HCT116 (cell line): Measurements from ENCODE around the gene PLD1. TPM values are rescaled to one million over a fixed set of nuclear protein-coding genes. Genes with fewer than 3 reads are reported as not detected.

Experiments used
- ATAC-seq: fragments of 200-7000 bp; cut with Tn5 transposase; 2 replicates; pipeline ENCODE4 v1.9.1; 2020; ENCODE audit warnings: mild to moderate bottlenecking, moderate library complexity
- BruUV-seq: library from RNA; stranded (reverse); fragments of 400-500 nt; replicated peaks from 2 replicates; lab custom pipeline; 2021; lab: Mats Ljungman, UMichigan
- CTCF ChIA-PET: fragments of 300-600 bp; sonication (Branson Sonifier 250); formaldehyde crosslinking; loops from one replicate; lab custom pipeline; 2021; ENCODE audit warnings: antibody characterized with exemption; lab: Charles Lee
- POLR2A ChIA-PET: fragments of 300-600, 350-600 bp; sonication (Branson Sonifier 250); formaldehyde crosslinking; loops from one replicate; lab custom pipeline; 2021; ENCODE audit warnings: antibody characterized with exemption; lab: Charles Lee
- RAD21 ChIA-PET, 2 experiments: fragments of 300-600 bp; sonication (Branson Sonifier 250); formaldehyde crosslinking; loops; one replicate each; lab custom pipeline; 2023; ENCODE audit warnings: low total read pairs in 2 of 2; ENCODE audit not compliant: uncharacterized antibody in 2 of 2, unreplicated experiment in 2 of 2, low non-redundant PET in 1 of 2; lab: Charles Lee
- DNase-seq: peaks from one replicate; pipeline ENCODE4 v3.0.0-alpha.2; 2010; ENCODE audit warnings: low read depth, low spot score
- H2AFZ ChIP-seq: fragments of 200-600 bp; shearing (Covaris generic), sonication (generic); 2 replicates; pipeline ENCODE4 v1.6.1; 2017; ENCODE audit warnings: low read depth, mixed run types, mixed read lengths, antibody characterized with exemption, low read length; ENCODE audit not compliant: poor library complexity, severe bottlenecking
- H3K27ac ChIP-seq: 2 replicates; pipeline ENCODE4 v1.5.1; 2012; ENCODE audit warnings: low read depth, low read length
- H3K27me3 ChIP-seq: fragments of 200-600 bp; sonication (generic); 2 replicates; pipeline ENCODE4 v1.6.1; 2016; ENCODE audit warnings: mixed run types, low read length, mixed read lengths; ENCODE audit not compliant: insufficient read depth
- H3K36me3 ChIP-seq, 2 experiments: fragments of 200-500 bp in 1 of 2; fragments of 200-600 bp in 1 of 2; sonication (Bioruptor generic) in 1 of 2; sonication (generic) in 1 of 2; 2 replicates each; pipeline versions ENCODE4 v1.5.1 to v1.6.1; 2014 to 2016; ENCODE audit warnings: low read length in 2 of 2, inconsistent platforms in 1 of 2, mixed read lengths in 1 of 2, mixed run types in 1 of 2; ENCODE audit not compliant: insufficient read depth in 2 of 2, control insufficient read depth in 1 of 2
- H3K4me1 ChIP-seq, 2 experiments: fragments of 200-600 bp in 1 of 2; sonication (generic) in 1 of 2; 2 replicates each; pipeline versions ENCODE4 v1.5.1 to v1.6.1; 2012 to 2017; ENCODE audit warnings: low read length in 2 of 2, inconsistent platforms in 1 of 2, mild to moderate bottlenecking in 1 of 2, mixed read lengths in 1 of 2, mixed run types in 1 of 2, moderate library complexity in 1 of 2; ENCODE audit not compliant: insufficient read depth in 2 of 2, control insufficient read depth in 1 of 2
- H3K4me2 ChIP-seq: fragments of 200-600 bp; sonication (generic); 2 replicates; pipeline ENCODE4 v1.6.1; 2017; ENCODE audit warnings: mixed run types, low read length, mixed read lengths
- H3K4me3 ChIP-seq, 2 experiments: fragments of 200-600 bp in 1 of 2; sonication (generic) in 1 of 2; replicated peaks in 1 of 2; 2 replicates each; pipeline ENCODE4 v1.5.1; 2011 to 2016; ENCODE audit warnings: low read length in 2 of 2, control low read depth in 1 of 2, low read depth in 1 of 2, mild to moderate bottlenecking in 1 of 2, mixed read lengths in 1 of 2, mixed run types in 1 of 2
- H3K79me2 ChIP-seq: fragments of 200-600 bp; sonication (generic); 2 replicates; pipeline ENCODE4 v1.6.1; 2017; ENCODE audit warnings: mild to moderate bottlenecking, mixed run types, low read length, moderate library complexity, mixed read lengths; ENCODE audit not compliant: insufficient read depth
- H3K9ac ChIP-seq: fragments of 200-600 bp; sonication (generic); 2 replicates; pipeline ENCODE4 v1.6.1; 2016; ENCODE audit warnings: low read length, mixed read lengths
- H3K9me2 ChIP-seq: fragments of 200-600 bp; sonication (generic), shearing (Covaris generic); 2 replicates; pipeline ENCODE4 v1.6.1; 2017; ENCODE audit warnings: mixed run types, mild to moderate bottlenecking, moderate library complexity; ENCODE audit not compliant: insufficient read depth
- H3K9me3 ChIP-seq, 2 experiments: fragments of 200-500 bp in 1 of 2; fragments of 200-600 bp in 1 of 2; sonication (Bioruptor generic) in 1 of 2; sonication (generic) in 1 of 2; 2 replicates each; pipeline ENCODE4 v1.6.1; 2014 to 2017; ENCODE audit warnings: low read length in 2 of 2, mixed read lengths in 2 of 2, inconsistent platforms in 1 of 2, low read depth in 1 of 2, mild to moderate bottlenecking in 1 of 2, mixed run types in 1 of 2, moderate library complexity in 1 of 2; ENCODE audit not compliant: control insufficient read depth in 1 of 2, insufficient read depth in 1 of 2
- H4K20me1 ChIP-seq: fragments of 200-600 bp; sonication (generic), shearing (Covaris generic); 2 replicates; pipeline ENCODE4 v1.6.1; 2017; ENCODE audit warnings: mixed run types, mild to moderate bottlenecking, moderate library complexity; ENCODE audit not compliant: insufficient read depth
- CBX3 ChIP-seq: IDR thresholded peaks from 2 replicates; pipeline ENCODE4 v1.6.1; 2012; ENCODE audit warnings: low read depth
- EGR1 ChIP-seq: IDR thresholded peaks from 2 replicates; pipeline ENCODE4 v1.6.1; 2012; ENCODE audit warnings: low read depth
- EZH2 ChIP-seq: fragments of 200-600 bp; sonication (generic); IDR thresholded peaks from 2 replicates; pipeline ENCODE4 v1.6.1; 2017; ENCODE audit warnings: antibody characterized with exemption, mixed run types
- EZH2phosphoT487 ChIP-seq: fragments of 200-600 bp; IDR thresholded peaks from 2 replicates; pipeline ENCODE4 v1.6.1; 2018; ENCODE audit warnings: antibody characterized with exemption, borderline replicate concordance
- JUND ChIP-seq: IDR thresholded peaks from 2 replicates; pipeline ENCODE4 v1.6.1; 2012
- POLR2A ChIP-seq: IDR thresholded peaks from 2 replicates; pipeline ENCODE4 v1.7.0; 2011; ENCODE audit warnings: borderline replicate concordance; ENCODE audit not compliant: insufficient read depth, insufficient read length; ENCODE audit errors: extremely low read depth
- RAD21 ChIP-seq: IDR thresholded peaks from 2 replicates; pipeline ENCODE4 v1.6.1; 2012; ENCODE audit warnings: low read depth, mild to moderate bottlenecking
- SIN3A ChIP-seq: IDR thresholded peaks from 2 replicates; pipeline ENCODE4 v1.6.1; 2012; ENCODE audit warnings: low read depth
- SP1 ChIP-seq: IDR thresholded peaks from 2 replicates; pipeline ENCODE4 v1.6.1; 2012; ENCODE audit warnings: low read depth
- TCF7L2 ChIP-seq: IDR thresholded peaks from 2 replicates; pipeline ENCODE4 v1.7.0; 2011; ENCODE audit warnings: borderline replicate concordance, inconsistent platforms; ENCODE audit not compliant: insufficient read depth, insufficient read length; ENCODE audit errors: extremely low read depth
- YY1 ChIP-seq: IDR thresholded peaks from 2 replicates; pipeline ENCODE4 v1.6.1; 2011; ENCODE audit warnings: low read length, low read depth, moderate library complexity, mild to moderate bottlenecking; ENCODE audit not compliant: insufficient replicate concordance; ENCODE audit errors: extremely low read depth
- ZNF274 ChIP-seq: fragments of 200-500 bp; sonication (Bioruptor generic); IDR thresholded peaks from 2 replicates; pipeline ENCODE4 v1.6.1; 2014; ENCODE audit warnings: mild to moderate bottlenecking, low read depth, low read length, inconsistent platforms
- intact Hi-C: fragments of 100-400 bp; cut with micrococcal nuclease; formaldehyde crosslinking; loops from 2 replicates; pipeline ENCODE4 v1.10.0; 2022
- total RNA-seq: library from RNA; stranded (reverse); gene quantifications from one replicate; pipeline ENCODE4 v1.2.1, GENCODE V29; 2021; ENCODE audit not compliant: unreplicated experiment
- TF ChIP-seq, protein P1 (sequence below), 3 experiments: fragments of 200-600 bp in 1 of 3; sonication (generic) in 1 of 3; IDR thresholded peaks in 2 of 3; conservative IDR thresholded peaks in 1 of 3; 2 replicates each; pipeline ENCODE4 v1.5.1; 2012 to 2017; ENCODE audit warnings: low read depth in 2 of 3, low read length in 2 of 3, antibody characterized with exemption in 1 of 3, borderline replicate concordance in 1 of 3, control low read depth in 1 of 3, mild to moderate bottlenecking in 1 of 3, mixed read lengths in 1 of 3, mixed run types in 1 of 3, moderate library complexity in 1 of 3; ENCODE audit not compliant: insufficient read depth in 1 of 3

Gene PLD1
- total RNA-seq, 1 experiment from 2014 or later: 8.4 TPM

DNA sequence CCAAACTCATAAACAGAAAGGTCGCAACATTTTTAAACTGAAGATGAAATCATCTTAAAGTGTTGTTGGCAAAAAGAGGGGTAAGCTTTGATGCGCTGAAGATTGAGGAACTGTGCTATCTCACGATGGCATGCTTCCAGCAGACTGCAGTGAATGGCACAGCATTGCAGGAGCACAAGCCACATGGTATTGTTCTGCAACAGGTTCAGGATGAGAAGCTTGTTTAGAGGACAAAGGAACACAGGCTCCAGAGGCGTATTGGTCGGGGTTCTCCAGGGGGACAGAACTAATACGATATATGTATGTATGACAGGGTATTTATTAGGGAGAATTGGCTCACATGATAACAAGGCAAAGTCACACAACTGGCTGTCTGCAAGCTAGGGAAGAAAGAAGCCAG, 13.8 kb upstream of the PLD1 start:
- BruUV-seq: no TSS peak
- POLR2A ChIA-PET: no interaction called here
- H3K4me2 ChIP-seq: no peak overlapping the region
- H3K27me3 ChIP-seq: no peaks in the 10 kb centered on the region
- H3K9me2 ChIP-seq: no peaks in the 10 kb centered on the region
- no peaks in the 10 kb centered on the region for H3K9me3 ChIP-seq
- DNase-seq: no peak
- ATAC-seq: no peak
- no peak overlapping the region for H3K27ac ChIP-seq
- no peak overlapping the region for H2AFZ ChIP-seq
- H3K79me2 ChIP-seq: no peaks in the 10 kb centered on the region
- intact Hi-C loops: no loop called here
- H4K20me1 ChIP-seq: no peaks in the 10 kb centered on the region
- H3K4me1 ChIP-seq: no peaks in the 10 kb centered on the region
- RAD21 ChIA-PET: no interaction called here
- no peak overlapping the region for H3K4me3 ChIP-seq
- TF ChIP-seq RAD21 (no peak), SIN3A (no peak), YY1 (no peak), ZNF274 (no peak), EZH2phosphoT487 (no peak), EGR1 (no peak)
- TF ChIP-seq, protein P1, sequence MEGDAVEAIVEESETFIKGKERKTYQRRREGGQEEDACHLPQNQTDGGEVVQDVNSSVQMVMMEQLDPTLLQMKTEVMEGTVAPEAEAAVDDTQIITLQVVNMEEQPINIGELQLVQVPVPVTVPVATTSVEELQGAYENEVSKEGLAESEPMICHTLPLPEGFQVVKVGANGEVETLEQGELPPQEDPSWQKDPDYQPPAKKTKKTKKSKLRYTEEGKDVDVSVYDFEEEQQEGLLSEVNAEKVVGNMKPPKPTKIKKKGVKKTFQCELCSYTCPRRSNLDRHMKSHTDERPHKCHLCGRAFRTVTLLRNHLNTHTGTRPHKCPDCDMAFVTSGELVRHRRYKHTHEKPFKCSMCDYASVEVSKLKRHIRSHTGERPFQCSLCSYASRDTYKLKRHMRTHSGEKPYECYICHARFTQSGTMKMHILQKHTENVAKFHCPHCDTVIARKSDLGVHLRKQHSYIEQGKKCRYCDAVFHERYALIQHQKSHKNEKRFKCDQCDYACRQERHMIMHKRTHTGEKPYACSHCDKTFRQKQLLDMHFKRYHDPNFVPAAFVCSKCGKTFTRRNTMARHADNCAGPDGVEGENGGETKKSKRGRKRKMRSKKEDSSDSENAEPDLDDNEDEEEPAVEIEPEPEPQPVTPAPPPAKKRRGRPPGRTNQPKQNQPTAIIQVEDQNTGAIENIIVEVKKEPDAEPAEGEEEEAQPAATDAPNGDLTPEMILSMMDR (IDR thresholded peaks at IDR 0.05 in 2 of 3, conservative IDR thresholded peaks at IDR 0.05 in 1 of 3; ENCODE audit: borderline replicate concordance in 1 of 3, insufficient read depth in 1 of 3, low read depth in 2 of 3, low read length in 2 of 3): no peak
- CTCF ChIA-PET: no interaction called here
- H3K9ac ChIP-seq: no peak overlapping the region
- H3K36me3 ChIP-seq: no peaks in the 10 kb centered on the region

DNA sequence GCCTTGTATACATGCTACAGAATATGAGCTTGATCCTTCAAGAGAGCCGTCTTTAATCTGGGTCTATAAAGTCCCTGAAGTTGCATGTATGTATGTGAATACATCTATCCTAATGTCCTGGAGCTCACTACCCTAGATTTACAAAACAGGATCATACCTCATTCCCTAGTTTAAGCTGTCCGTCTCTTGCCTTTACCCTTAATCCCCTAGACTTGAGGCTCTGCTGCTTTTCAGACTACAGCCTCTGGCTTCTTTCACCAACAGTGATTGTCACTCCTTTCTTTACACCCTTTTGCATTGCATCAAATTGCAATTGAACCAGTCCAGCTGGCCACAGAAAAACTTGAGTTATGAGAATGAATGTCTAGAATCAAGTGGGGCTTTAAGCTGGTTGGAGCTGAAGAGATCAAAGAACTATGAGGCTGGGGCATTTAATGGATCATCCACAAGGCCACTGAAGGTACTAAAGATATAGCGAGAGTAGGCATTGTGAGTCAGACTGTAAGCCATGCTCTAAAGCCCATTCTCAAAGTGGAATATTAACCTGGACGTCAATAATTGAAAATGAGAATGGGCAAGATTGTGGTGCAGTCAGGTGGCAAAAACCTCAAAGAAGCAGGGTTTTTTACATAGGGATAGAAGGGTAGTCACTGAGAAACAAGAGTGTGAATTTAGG, 12.3 kb upstream of the PLD1 start:
- no peak overlapping the region for H2AFZ ChIP-seq
- H3K27me3 ChIP-seq: no peaks in the 10 kb centered on the region
- no peaks in the 10 kb centered on the region for H3K9me3 ChIP-seq
- intact Hi-C loops: no loop called here
- H3K79me2 ChIP-seq: no peaks in the 10 kb centered on the region
- no peak overlapping the region for H3K9ac ChIP-seq
- RAD21 ChIA-PET: no interaction called here
- DNase-seq (no peak), ATAC-seq (no peak)
- no peak overlapping the region for H3K27ac ChIP-seq
- no peaks in the 10 kb centered on the region for H3K4me1 ChIP-seq
- H4K20me1 ChIP-seq: no peaks in the 10 kb centered on the region
- no peaks in the 10 kb centered on the region for H3K9me2 ChIP-seq
- H3K4me3 ChIP-seq: no peak overlapping the region
- POLR2A ChIA-PET: no interaction called here
- no TSS peak for BruUV-seq
- H3K36me3 ChIP-seq: no peaks in the 10 kb centered on the region
- CTCF ChIA-PET: no interaction called here
- no peak overlapping the region for H3K4me2 ChIP-seq
- TF ChIP-seq, protein P1 (IDR thresholded peaks at IDR 0.05 in 2 of 3, conservative IDR thresholded peaks at IDR 0.05 in 1 of 3; ENCODE audit: borderline replicate concordance in 1 of 3, insufficient read depth in 1 of 3, low read depth in 2 of 3, low read length in 2 of 3): no peak
- TF ChIP-seq EZH2 (no peak), ZNF274 (no peak), EGR1 (no peak), SIN3A (no peak), CBX3 (no peak), JUND (no peak), YY1 (no peak), TCF7L2 (no peak), POLR2A (no peak), SP1 (no peak)
